ENCODE results near the gene AAGAB.

- TF ChIP-seq CTCF (IDR thresholded peaks at IDR 0.05) (no peak), POLR2A (IDR thresholded peaks at IDR 0.05) (no peak), POLR2AphosphoS5 (IDR thresholded peaks at IDR 0.05) (no peak), EP300 (IDR thresholded peaks at IDR 0.05) (no peak)
Measured at GRCh38 chr15:67266870-67267269, 12.4 kb upstream of the AAGAB start.

Measured in stomach (tissue), 4 donors.